GM21526 (cell line): ENCODE measurements around the gene STAC3.

Experiments
- ATAC-seq: cut with Tn5 transposase; IDR thresholded peaks from one replicate; pipeline ENCODE4 v1.9.1; 2021; ENCODE audit warnings: moderate library complexity; ENCODE audit not compliant: unreplicated experiment, low FRiP score

STAC3 gene

DNA sequence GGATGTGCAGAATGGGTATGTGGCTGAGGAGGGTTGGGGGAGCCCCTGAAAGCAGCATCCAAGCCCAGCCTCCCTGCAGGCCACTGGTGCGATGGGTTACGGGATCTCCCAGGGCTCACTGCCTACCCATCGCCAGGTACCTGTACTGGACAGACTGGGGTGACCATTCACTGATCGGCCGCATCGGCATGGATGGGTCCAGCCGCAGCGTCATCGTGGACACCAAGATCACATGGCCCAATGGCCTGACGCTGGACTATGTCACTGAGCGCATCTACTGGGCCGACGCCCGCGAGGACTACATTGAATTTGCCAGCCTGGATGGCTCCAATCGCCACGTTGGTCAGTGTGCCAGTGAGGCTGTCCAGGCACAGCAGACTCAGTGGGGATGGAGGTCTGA, 52.7 kb downstream of the STAC3 start:
- ATAC-seq: no peak

DNA sequence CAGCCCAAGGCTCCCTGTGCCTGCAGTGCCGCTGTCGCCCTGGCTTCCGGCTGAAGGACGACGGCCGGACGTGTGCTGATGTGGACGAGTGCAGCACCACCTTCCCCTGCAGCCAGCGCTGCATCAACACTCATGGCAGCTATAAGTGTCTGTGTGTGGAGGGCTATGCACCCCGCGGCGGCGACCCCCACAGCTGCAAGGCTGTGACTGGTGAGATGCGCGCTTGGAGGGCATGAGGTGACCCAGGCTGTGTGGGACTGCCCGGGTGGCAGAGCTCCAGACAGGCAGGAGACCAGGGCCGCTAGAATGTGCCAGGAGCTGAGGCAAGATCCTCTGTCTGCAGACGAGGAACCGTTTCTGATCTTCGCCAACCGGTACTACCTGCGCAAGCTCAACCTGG, 54.0 kb downstream of the STAC3 start:
- no peak for ATAC-seq

DNA sequence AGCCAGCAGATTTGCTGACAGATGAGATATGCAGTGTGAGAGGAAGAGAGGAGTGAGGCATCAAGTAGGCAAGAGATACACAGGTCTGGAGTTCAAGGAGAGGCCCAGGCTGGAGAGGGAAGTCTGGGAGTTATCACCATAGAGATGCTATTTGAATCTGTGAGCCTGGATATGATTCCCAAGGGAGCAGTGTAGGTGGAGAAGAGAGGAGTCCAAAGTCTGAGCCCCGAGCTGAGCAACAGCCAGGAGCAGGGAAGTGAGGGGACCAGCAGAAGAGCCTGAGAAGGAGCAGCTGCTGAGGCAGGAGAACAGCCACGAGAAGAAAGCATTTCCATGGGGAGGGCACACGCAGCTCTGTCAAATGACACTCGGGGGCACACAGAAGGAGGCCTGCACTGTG, 54.5 kb downstream of the STAC3 start:
- ATAC-seq: no peak

DNA sequence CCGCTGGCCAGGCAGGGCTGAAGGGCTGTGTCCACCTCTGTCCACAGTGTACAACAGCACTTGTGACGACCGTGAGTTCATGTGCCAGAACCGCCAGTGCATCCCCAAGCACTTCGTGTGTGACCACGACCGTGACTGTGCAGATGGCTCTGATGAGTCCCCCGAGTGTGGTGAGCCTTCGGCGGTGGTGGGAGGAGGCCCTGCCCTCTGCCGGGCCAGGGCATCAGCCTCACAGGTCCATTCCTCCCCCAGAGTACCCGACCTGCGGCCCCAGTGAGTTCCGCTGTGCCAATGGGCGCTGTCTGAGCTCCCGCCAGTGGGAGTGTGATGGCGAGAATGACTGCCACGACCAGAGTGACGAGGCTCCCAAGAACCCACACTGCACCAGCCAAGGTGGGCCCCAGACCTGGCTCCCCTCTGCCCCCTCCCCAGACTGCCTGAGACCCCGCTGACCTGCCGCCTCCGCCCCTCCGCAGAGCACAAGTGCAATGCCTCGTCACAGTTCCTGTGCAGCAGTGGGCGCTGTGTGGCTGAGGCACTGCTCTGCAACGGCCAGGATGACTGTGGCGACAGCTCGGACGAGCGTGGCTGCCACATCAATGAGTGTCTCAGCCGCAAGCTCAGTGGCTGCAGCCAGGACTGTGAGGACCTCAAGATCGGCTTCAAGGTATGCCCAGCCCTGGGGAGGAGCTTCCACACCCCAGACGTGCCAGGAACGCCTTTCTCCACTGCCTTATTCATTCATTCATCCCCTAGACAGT, 55.2 kb downstream of the STAC3 start:
- ATAC-seq: no peak

DNA sequence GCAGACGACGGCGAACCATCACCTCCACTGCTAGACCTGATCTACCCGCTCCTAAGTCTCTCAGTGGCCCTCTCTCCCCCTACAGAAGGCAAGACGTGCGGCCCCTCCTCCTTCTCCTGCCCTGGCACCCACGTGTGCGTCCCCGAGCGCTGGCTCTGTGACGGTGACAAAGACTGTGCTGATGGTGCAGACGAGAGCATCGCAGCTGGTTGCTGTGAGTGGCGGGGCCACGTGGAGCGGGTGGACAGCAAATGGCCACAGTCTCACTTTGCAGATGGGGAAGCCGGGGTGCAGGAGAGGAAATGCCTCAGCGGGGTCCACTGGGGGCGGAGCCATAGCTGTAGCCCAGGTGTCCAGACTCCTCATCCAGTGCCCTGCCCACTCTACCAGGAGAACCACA, 55.8 kb downstream of the STAC3 start:
- ATAC-seq: no peak

DNA sequence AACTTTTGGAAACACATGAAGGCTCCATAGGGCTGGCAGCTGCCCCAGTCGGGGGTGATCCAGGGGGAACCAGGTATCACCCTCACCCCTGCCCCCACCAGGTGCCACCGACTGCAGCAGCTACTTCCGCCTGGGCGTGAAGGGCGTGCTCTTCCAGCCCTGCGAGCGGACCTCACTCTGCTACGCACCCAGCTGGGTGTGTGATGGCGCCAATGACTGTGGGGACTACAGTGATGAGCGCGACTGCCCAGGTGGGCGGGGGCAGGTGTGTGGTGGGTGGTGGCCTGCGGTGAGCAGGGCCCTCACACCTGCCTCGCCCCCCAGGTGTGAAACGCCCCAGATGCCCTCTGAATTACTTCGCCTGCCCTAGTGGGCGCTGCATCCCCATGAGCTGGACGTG, 56.7 kb downstream of the STAC3 start:
- no peak for ATAC-seq

DNA sequence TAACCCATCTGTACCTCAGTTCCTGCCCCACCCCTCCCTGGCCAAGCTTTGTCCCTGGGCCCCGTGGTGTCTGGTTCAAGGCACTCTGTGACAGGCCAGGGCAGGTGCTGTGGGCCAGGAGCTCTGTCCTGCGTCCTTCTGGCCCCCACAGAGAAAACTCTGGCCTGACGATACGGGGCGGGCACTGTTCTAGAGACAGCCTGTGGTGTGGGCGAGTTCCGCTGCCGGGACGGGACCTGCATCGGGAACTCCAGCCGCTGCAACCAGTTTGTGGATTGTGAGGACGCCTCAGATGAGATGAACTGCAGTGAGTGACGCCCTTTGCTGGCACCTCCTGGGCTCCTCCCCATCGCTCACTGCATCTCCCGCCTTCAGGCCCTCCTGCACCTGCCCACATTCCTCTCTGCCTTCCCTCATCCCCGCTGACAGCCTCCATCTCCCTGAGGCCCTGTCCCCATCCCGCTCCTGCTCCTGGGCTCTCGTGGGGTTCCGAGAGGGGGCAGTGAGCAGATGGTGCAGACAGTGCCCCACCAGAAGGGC, 57.2 kb downstream of the STAC3 start:
- no peak for ATAC-seq
